RWPE2 (cell line): ENCODE data around the gene TBX6.
A peak's percentile ranks its signal among the peaks of the same experiment; 100 is the strongest.

Source experiments
- ATAC-seq: fragments of 200-7000 bp; cut with Tn5 transposase; 3 replicates; pipeline ENCODE4 v1.9.1; 2021; ENCODE audit warnings: low read depth
- DNase-seq: peaks from one replicate; pipeline ENCODE4 v3.0.0-alpha.2; 2020; ENCODE audit warnings: low spot score
- H3K27ac ChIP-seq: fragments of 450-650 bp; 2 replicates; pipeline ENCODE4 v1.5.1; 2017; ENCODE audit warnings: mild to moderate bottlenecking; ENCODE audit not compliant: poor library complexity, severe bottlenecking
- H3K27me3 ChIP-seq: fragments of 250-450 bp; sonication (Bioruptor Pico); 2 replicates; pipeline ENCODE4 v1.5.1; 2021; ENCODE audit warnings: mild to moderate bottlenecking, moderate library complexity; ENCODE audit not compliant: insufficient read depth, poor library complexity, severe bottlenecking
- H3K36me3 ChIP-seq: fragments of 250-450 bp; sonication (Bioruptor Pico); 2 replicates; pipeline ENCODE4 v1.5.1; 2020; ENCODE audit warnings: low read depth, mild to moderate bottlenecking, moderate library complexity
- H3K4me1 ChIP-seq: fragments of 250-450 bp; sonication (Bioruptor Pico); 2 replicates; pipeline ENCODE4 v1.5.1; 2021; ENCODE audit warnings: mild to moderate bottlenecking, moderate library complexity; ENCODE audit not compliant: insufficient read depth, poor library complexity, severe bottlenecking
- H3K4me3 ChIP-seq: fragments of 250-450 bp; sonication (Bioruptor Pico); 2 replicates; pipeline ENCODE4 v1.5.1; 2021; ENCODE audit warnings: mild to moderate bottlenecking, moderate library complexity; ENCODE audit not compliant: severe bottlenecking
- H3K9me3 ChIP-seq: fragments of 250-450 bp; sonication (Bioruptor Pico); 2 replicates; pipeline ENCODE4 v1.5.1; 2021; ENCODE audit warnings: mild to moderate bottlenecking, moderate library complexity; ENCODE audit not compliant: severe bottlenecking
- CTCF ChIP-seq: fragments of 450-650 bp; IDR thresholded peaks from one replicate; pipeline ENCODE4 v1.5.1; 2017; ENCODE audit warnings: mild to moderate bottlenecking, moderate library complexity; ENCODE audit not compliant: poor library complexity, severe bottlenecking

TBX6 gene

GRCh38 chr16:30113711-30114333 is 22.1 kb upstream of the TBX6 start:
- peak overlapping the region; percentile 37 for H3K27ac ChIP-seq
- no peak for TF ChIP-seq CTCF
- H3K27me3 ChIP-seq = no peaks in the 10 kb centered on the region
- H3K9me3 ChIP-seq = no peaks in the 10 kb centered on the region
- no peak for DNase-seq
- ATAC-seq = peak; percentile 55
- peaks cover 9% of the 10 kb centered on the region for H3K4me1 ChIP-seq
- no peak overlapping the region for H3K4me3 ChIP-seq
- peaks cover 12% of the 10 kb centered on the region for H3K36me3 ChIP-seq

GRCh38 chr16:30113031-30113710 is 21.4 kb upstream of the TBX6 start, which contains the start of gene GDPD3:
Gene GDPD3 (minus strand): TSS chr16:30113537. CDS start chr16:30113478, 59 bp downstream.
- Histone ChIP-seq H3K36me3 (peaks cover 12% of the 10 kb centered on the region), H3K27ac (peak within 1 kb of the TSS; percentile 37), H3K9me3 (no peaks in the 10 kb centered on the region), H3K4me3 (no peak within 1 kb of the TSS), H3K4me1 (peaks cover 9% of the 10 kb centered on the region), H3K27me3 (no peaks in the 10 kb centered on the region)
- ATAC-seq (peak; percentile 51), DNase-seq (no peak)
- peak; percentile 43 for TF ChIP-seq CTCF

- Histone ChIP-seq H3K4me1 (peaks cover 9% of the 10 kb centered on the region), H3K4me3 (no peak overlapping the region), H3K27me3 (no peaks in the 10 kb centered on the region), H3K9me3 (no peaks in the 10 kb centered on the region), H3K36me3 (peaks cover 15% of the 10 kb centered on the region), H3K27ac (no peak overlapping the region)
- DNase-seq (peak; percentile 59), ATAC-seq (peak; percentile 7; the same call in 2 of the 3 replicates)
- TF ChIP-seq CTCF = peak; percentile 76
Observed at GRCh38 chr16:30112197-30113030, 20.7 kb upstream of the TBX6 start.

DNA sequence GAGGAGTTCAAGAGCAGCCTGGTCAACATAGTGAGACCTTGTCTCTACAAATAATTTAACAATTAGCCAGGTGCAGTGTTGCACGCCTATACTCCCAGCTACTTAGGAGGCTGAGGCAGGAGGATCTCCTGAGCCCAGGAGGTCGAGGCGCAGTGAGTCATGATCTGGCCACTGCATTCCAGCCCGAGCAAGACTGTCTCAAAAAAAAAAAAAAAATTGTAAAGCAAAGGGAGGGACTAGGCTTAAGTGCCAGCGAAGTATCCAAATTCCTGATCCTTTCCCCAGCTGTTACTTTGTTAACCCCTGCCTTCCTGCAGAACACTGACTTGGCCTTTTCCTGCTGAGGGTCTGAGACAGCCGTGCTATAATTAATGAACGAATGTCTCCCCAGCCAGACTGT is 18.9 kb upstream of the TBX6 start:
- H3K9me3 ChIP-seq = no peaks in the 10 kb centered on the region
- H3K27ac ChIP-seq = no peak overlapping the region
- peaks cover 14% of the 10 kb centered on the region; the same call in 1 of the 2 replicates for H3K36me3 ChIP-seq
- H3K27me3 ChIP-seq = no peaks in the 10 kb centered on the region
- DNase-seq (no peak), ATAC-seq (no peak)
- peaks cover 9% of the 10 kb centered on the region for H3K4me1 ChIP-seq
- no peak overlapping the region for H3K4me3 ChIP-seq
- no peak for TF ChIP-seq CTCF
